22Rv1 (cell line): Measurements from ENCODE around the gene CEBPB.

Experiments used
- CTCF ChIP-seq: fragments of 450-650 bp; IDR thresholded peaks from 2 replicates; pipeline ENCODE4 v1.5.1; 2017; ENCODE audit warnings: mild to moderate bottlenecking
- ZFX ChIP-seq: fragments of 450-650 bp; IDR thresholded peaks from 2 replicates; pipeline ENCODE4 v1.6.1; 2017; ENCODE audit warnings: antibody characterized with exemption, borderline replicate concordance

- TF ChIP-seq CTCF (no peak), ZFX (no peak)
These were observed 5.2 kb upstream of the CEBPB start for GRCh38 chr20:50185426-50185825.
